Stimulated activated CD8-positive, alpha-beta memory T cell treated with anti-CD3 and anti-CD28 coated beads, Interleukin-7, amount 100 ng/mL, for 24 hours (primary cell): ENCODE results near the gene PTPRN2.
"Not testable (repeated sequence)": the region's sequence is repeated elsewhere in the genome, so short reads cannot be mapped to it uniquely, and the experiment has no call there.

Source experiments
- DNase-seq: peaks from one replicate; pipeline ENCODE4 v3.0.0-alpha.2; 2020; ENCODE audit warnings: low read depth

The PTPRN2 gene

DNA sequence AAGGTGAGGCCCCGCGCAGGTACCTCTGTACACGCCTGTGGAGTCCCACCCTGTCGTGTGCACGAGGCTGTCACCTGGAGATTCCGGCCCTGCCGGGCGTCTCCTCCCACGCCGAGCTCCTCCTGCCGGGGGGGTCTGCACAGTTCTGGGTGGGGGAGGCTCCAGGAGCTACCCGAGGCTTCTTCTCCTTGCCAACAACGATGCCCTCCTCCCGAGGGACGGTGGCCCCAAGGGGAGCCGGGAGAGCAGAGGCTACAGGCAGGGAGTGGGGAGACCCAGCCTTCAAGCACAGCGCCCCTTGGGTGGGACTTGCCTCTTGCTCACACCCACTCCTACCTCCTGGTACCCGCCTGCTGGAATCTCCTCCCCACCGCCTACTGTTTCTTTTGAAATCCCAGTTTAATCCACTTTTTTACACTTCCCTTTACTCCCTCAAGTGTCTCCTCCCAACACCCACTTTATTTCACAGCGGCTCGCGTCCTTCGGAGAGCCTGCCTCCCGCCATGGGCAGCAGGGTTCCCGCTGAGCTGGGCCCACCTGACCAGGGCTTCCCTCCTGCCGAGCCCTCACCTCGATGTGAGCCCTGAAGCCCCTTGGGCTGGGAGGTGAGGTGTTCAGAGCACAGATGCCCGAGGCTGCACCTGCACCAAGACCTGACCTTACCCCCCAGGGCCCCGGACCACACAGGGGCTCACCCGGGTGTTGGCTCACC lies 912.8 kb downstream of the PTPRN2 start:
- DNase-seq = no peak

DNA sequence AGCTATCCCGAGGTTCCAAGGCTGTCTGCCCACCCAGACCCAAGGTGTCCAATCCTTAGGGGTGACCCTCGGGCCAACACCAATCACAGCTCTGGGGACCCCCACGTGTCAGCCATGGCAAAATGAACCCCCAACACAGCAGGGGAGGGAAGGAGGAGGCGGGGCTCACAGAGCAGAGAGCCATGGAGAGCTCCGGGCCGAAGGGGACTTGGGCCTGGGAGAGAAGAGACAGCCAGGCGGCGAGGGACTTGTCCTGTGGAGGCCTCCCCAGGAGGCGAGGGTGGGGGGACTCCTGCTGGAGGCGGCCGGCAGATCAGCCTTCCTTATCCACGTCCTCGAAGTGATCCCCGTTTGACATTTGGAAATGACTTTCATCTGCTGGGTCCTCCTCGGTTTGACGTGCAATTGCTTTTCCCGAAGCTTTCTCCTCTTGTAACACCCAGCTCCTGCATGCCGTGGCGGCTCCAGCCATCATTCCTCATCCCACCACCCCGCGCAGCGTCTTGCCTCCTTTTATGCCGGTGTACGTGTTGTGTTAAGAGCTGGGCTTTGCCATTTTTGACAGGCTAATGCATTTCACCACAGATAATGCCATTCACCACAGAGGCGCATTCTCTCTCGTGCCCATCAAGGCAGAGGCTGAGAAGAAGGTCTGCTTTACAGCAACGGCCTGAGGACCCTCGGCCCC lies 913.5 kb downstream of the PTPRN2 start:
- DNase-seq = no peak

DNA sequence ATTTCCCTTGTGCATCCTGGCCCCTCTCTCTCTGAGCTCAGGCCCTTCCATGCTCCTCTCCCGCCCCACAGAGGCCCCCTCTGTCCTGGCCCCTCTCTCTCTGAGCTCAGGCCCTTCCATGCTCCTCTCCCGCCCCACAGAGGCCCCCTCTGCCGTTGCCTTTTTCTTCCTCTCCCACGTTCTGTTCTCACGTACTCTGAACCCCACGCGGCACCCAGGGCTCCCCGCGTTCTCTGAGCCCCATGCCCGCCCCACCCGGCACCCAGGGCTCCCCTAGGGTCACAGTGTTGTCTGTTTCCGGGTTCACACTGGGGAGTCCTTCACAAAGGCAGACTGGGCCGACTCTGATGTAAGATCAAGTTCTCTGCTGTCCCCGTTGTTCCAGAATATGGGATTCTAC lies 914.0 kb downstream of the PTPRN2 start:
- no peak for DNase-seq

DNA sequence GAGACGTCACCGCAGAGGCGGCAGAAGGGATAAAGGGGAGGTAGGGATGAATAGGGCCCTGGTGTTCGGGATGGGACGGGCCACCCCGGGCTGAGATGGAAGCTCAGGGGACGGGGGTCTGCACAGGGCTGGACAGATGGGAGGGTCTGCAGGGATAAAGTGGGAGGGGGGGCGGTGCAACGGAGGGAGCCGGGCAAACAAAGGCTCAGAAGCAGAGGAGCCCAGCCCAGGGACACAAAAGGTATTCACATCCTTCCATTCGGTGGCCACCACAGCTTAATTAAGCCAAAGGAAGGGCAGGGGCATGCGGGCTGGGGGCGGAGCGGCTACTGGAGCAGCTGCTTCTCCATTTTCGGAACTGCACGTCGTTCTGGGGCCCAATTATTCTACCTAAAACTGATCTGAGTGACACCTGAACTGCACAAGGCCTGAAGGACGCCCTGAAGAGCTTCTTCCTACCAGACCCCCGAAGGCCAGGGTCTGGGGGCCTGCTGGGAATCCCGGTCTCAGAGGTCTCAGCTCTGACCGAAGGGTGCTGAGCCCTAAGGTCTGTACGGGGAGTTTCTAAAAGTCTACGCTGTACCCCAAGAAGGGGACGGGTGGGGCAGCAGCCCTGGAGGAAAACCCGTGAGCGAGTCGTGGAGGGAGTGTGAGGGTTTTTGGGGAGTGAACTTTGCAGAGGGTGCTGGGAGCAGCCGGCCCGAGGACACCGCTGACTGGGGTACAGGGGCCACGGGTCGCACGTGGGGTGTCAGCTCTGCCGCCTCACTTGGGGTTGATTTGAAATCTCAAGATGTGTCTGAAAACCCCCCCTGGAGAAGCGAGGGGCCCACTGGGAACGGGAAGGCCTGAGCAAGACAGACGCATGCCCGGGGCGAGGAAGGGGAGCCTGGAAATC lies 916.0 kb downstream of the PTPRN2 start:
- no peak for DNase-seq

DNA sequence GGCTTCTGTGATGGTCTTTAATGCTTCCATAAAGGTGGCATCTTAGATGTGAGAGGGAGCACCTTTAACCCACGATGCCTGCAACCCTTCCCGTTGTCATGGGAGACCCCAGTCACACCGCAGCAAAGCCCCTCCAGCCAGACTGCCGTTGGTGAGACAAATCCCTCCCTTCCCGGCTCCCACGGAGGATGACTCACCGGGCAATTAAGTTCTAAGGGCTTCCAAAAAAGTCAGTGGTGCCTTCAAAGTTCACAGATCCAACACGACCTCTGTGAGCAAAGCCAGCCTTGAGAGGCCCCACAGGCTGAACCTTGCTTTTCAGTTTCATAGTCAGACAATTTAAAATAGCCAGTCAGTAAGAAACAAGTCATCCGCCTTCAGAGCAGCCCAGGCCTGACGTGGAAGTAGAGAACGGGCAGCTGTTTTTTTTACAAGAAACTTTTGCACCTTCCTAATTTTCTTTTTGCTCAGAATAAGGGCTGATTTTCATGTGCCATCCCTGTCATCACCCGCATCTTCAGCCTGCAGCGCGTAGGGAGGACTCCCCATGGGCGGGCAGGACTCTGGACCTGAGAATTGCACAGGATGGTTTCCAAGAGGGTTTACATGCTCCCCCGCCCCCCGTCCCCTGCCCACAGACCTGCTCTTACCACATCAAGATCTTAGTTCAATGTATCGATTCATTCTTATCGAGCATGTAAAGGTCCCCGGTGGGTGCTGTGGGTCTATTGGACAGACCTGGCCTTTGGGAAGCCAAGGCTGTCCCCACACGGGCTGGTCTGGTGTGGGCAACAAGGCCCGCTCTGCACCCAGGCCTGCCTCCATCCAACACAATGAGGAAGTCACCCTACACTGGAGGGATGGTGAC lies 916.9 kb downstream of the PTPRN2 start:
- no peak for DNase-seq

DNA sequence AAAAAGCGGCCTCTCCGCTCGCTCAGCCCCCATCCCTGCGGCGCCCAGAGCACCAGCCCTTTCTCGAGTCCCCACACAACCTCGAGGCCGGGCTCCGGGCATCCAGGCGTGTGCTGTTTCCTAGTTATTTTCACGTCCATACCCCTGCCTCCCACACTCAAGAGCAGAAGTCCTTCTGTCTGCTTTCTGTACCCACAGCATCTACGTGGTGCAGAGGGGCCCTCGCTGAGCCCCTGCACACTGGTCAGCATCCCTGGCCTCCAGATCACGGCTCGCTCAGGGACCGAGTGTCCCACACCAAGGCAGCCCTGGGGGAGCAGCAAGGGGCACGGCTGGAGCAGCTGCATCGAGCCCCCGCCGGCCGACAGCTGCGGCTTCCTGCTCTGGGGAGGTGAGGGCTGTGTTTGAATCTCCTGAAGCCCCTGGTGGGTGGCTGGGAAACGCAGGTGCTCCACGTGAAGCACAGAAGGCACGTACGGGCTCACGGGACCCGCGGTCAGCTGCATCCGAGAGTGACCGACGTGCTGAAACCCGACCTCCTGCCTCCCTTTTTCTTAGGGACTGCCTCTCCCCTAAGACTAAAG lies 917.8 kb downstream of the PTPRN2 start:
- no peak for DNase-seq

DNA sequence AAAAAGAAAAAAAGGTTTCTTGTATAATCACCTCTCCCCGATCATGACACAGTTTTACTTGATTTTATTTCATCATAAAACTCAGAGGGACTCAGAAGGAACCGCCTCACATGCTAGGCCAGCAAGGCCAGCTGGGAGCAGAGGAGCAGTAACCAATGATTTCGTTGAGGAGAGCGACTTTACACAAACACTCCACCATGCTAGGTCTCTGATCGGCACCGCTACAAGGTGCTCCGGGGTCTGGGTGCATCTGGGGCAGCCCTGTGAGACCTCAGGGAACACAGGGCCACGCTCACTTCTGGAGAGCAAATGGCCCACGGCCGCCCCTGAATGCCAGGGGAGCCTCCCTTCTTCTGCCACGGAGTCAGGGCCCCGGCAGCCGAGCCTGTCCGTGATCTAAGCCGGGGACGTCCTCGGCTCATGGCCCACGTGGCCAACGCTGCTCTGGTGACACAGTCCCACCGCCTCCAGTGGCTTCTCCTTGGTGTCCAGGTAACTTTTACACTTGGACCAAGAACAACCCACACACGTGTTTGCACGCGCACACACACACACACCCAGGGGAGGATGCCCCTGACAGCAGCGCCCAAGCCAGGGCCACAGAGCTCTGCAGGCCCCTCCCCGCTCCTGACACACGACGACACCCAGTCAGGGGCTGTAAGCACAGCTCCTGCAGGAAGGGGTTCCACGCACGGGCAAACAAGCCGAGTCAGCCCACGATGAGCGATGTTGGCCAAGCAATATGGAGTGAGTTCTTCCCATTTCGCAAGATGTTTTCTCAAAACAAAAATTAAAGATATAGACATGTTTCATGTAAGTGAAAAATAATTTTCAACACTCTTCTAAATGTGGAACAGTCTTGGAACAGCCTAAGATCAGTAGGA lies 918.5 kb downstream of the PTPRN2 start:
- no peak for DNase-seq

DNA sequence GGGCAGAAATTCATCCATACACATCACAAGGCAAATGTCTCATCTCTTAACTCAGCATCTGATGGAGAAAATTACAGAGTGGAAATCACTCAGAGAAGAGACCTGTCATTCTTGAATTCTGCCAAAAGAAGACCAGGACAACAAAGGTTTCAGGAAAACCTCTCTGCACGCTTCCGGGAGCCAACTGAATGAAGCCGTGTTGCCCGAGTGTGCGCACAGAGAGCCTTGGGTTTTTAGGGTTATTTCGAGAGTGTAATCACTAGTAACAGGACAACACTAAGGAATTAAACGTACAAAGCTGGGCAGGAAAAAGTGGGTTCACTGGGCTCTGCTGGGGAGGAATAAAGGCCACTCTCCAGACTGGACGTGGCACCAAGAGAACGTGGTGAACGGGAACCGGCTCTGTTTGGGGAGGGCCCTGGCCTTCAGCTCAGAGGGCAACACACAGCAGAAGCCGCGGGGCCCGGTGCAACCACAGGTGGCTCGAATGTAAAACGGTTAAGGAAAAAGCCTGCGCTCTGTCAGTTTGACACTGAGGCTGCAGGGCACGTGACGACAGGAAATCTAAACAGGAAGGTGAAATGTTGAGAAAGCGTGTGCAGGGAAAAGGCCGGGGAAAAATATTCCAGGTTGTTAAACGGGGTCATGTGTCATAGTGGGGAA lies 919.3 kb downstream of the PTPRN2 start:
- DNase-seq = no peak

DNA sequence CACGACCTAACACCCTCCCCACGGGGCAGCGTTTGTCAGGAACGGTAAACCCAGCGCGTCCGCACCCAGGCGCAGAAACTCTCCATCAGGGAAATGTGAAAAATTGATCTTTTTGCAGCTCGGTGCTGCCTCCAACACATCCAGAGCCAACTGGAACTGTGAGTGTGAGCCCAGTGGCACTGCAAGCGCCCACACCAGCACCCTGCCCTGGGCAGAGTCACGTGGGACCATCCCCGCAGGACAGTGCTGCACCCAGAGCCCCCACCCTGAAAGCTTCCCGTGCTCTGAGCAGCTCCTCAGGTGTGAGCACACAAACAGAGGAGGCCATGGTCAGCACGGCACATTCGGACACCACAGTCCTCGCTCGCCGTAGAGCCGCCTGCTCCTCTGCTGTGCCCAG lies 919.9 kb downstream of the PTPRN2 start:
- no peak for DNase-seq

DNA sequence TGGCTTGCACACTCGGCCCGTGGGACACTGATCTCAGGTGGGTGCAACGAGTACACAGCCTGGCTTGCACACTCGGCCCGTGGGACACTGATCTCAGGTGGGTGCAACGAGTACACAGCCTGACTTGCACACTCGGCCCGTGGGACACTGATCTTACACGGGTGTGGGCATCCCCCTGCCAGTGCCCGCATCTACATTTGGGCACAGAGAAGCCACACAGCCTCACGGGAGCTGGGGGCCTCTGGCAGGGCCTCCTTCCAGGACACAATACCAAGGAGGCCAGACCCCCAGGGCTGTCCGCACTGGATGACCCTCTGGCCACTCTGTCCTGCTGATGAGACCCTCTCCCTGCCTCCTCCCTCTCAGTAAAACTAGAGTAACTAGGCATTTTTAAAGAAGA lies 920.4 kb downstream of the PTPRN2 start:
- DNase-seq = no peak

DNA sequence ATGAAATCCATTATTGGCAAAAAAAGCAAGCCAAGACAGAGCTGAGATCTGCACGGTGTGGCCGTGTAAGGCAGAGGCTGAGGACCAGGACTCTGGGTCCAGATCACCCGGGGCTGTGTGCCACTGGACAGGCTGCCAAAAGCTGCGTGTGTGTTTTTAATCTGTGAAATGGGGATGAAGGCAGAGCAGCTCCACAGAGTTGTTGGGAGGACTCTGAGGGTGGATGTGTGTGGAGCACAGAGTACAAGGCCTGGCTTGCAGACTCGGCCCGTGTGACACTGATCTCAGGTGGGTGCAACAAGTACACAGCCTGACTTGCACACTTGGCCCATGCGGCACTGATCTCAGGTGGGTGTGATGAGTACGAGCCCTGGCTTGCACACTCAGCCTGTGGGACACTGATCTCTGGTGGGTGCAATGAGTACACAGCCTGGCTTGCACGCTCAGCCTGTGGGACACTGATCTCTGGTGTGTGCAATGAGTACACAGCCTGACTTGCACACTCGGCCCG lies 921.0 kb downstream of the PTPRN2 start:
- no peak for DNase-seq

DNA sequence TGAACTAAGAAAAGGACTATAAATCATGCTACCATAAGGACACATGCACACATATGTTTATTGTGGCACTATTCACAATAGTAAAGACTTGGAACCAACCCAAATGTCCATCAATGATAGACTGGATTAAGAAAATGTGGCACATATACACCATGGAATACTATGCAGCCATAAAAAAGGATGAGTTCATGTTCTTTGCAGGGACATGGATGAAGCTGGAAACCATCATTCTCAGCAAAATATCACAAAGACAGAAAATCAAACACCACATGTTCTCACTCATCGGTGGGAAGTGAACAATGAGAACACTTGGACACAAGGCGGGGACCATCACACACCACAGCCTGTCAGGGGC lies 922.0 kb downstream of the PTPRN2 start:
- DNase-seq = not testable (repeated sequence)

DNA sequence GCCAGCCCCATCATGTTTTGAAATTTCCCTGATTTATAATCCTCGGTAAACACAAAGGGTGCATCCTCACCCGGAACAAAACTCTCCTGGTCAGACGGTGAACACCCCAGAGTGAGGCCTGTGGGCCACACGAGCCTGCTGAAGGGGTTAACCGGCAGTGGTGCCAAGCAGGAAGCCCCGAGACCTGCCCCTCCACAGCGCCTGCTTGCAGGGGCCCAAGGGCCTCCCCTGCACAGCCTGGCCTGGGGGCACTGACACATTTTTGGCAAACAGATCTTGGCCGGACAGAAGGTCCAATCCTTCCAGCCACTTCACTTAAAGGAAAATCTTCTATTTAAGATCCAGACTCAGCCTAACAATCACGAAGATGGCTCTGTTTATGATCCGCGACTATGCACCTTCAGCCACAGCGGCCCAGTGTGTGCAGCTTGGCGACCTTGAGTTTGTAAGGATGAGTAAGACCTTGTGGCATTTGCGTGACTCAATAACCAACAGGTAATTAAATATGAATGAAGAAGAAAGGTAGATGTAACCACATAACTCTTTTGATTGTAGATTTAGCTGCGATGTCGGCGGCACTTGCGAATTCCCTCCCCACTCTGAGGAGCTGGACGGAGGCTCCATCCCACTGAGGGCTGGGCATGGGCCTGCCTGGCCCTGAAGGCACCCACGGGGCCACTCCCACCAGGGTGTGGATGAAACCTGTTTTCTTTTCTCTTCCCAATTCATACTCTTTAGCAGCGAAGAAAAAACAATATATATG lies 922.6 kb downstream of the PTPRN2 start:
- no peak for DNase-seq

DNA sequence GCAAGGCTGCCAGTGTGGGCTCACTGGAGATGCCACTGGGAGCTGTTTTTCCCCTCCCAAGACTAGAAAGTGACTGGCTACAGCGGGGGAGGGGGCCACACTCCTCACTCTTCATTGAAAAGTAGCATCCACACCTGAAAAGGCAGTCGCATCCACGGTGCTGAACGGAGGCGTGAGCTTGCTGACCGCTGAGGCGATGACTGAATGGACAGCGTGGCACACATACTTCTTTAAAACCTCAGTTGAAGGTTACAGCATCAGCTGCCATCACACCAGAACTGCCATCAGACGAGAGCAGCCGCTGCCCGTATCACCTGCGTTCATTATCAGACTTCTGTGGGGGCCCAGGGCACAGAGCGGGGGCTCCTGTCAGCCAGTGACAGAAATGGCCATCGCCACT lies 923.6 kb downstream of the PTPRN2 start:
- DNase-seq = no peak

DNA sequence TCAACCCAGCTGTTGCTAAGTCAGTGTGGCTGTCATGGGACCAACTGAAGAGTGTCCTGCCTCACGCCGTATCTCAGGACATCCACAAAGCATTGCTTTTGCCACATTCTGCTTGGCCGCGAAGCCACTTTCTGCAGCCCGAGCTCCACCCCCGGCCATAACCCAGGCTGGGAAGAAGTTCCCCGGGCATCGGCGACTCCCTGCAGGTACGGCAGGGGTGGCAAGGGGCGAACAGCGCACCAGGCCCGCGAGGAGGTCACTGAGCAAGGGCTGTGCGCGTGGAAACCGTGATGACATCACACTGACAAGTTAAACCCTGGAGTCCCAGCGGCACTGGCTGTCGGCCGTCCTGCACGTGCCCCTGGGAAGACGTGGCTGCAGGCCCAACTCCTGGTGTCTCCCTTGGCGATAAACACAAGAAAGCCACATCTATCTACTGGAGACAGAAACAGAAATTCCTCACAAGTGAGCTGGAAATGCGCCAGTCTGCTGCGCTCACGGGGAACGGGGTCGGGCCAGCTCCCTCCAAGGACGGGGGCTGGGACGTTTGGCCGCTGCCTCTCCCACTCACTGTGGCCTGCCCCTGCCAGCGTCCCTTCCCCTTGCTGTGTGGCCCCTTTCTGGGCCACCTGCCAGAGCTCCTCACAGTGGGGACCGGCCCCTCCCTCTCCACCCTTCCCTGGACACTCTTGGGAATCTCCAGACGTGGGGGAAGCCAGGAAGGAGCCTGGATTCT lies 924.5 kb downstream of the PTPRN2 start:
- DNase-seq = no peak

DNA sequence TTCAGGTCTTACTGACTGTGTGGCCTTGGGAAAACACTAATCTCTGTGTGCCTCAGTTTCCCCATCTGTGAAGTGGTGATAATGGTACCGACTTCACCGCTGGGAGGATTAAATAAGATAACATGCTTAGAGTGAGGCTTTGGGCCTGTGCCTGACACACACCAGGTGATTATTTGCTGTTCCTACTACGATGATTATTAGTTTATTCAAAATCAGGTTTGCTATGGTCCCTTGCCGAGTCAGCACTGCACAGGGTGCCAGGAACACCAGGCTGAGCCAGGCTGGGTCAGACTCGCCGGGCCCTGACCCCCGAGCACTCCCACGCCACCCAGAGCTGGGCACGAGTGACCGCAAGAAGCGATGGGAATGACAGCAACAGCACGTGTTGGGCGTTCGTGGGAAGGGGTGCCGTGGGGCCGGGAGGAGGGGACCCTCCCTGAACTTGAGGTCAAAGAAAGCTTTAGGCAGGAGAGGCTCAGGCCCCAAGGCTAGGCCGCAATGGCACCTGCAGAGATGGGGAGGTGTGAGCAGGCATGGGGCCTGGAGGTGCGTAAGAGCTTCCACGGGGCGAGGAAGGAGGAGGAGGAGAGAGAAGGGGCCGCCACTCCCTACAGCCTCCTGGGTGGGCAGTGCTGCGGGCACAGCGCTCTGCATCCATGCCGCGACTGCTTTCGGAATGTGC lies 925.4 kb downstream of the PTPRN2 start:
- no peak for DNase-seq

DNA sequence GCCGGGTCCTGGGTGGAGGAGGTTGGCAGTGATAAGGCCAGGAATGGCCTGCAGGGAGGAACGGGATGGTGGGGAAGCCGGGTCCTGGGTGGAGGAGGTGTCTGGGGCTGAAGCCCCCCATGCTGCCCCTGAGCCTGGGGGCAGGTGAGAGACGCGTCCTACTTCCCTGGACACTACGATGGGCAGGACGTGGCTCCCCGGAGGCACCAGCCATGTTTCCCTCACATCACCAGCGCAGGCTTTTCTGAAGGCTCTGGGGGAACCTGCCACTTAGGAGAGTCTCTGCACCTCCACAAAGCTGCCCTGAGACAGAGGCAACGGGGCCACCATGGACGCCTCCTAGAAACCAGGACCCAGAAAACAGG lies 926.0 kb downstream of the PTPRN2 start:
- DNase-seq = no peak
